ENCODE measurements around the gene TEX13D. TPM values are rescaled to one million over a fixed set of nuclear protein-coding genes. Genes with fewer than 3 reads are reported as not detected.

TEX13D gene
- total RNA-seq, 4 donors from 2014 or later, result not detected

- no peak for ATAC-seq
- in situ Hi-C loops (cut with MboI; ENCODE audit: low sequenced_read_pairs in 4 of 4), result no loop called here
- H3K27me3 ChIP-seq, result no peaks in the 10 kb centered on the region
- H3K27ac ChIP-seq, result no peak overlapping the region
- no peaks in the 10 kb centered on the region for H3K9me3 ChIP-seq
- H3K4me1 ChIP-seq, result no peaks in the 10 kb centered on the region
- H3K4me3 ChIP-seq, result no peak overlapping the region
- no peak for DNase-seq
- TF ChIP-seq, protein P1, sequence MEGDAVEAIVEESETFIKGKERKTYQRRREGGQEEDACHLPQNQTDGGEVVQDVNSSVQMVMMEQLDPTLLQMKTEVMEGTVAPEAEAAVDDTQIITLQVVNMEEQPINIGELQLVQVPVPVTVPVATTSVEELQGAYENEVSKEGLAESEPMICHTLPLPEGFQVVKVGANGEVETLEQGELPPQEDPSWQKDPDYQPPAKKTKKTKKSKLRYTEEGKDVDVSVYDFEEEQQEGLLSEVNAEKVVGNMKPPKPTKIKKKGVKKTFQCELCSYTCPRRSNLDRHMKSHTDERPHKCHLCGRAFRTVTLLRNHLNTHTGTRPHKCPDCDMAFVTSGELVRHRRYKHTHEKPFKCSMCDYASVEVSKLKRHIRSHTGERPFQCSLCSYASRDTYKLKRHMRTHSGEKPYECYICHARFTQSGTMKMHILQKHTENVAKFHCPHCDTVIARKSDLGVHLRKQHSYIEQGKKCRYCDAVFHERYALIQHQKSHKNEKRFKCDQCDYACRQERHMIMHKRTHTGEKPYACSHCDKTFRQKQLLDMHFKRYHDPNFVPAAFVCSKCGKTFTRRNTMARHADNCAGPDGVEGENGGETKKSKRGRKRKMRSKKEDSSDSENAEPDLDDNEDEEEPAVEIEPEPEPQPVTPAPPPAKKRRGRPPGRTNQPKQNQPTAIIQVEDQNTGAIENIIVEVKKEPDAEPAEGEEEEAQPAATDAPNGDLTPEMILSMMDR (IDR thresholded peaks at IDR 0.05 in 4 of 5, conservative IDR thresholded peaks at IDR 0.05 in 1 of 5), result no peak
- TF ChIP-seq POLR2A (IDR thresholded peaks at IDR 0.05), result no peak
- H3K36me3 ChIP-seq, result no peaks in the 10 kb centered on the region
- intact Hi-C loops (cut with DNase I; ENCODE audit: low total_unique reads), result no loop called here
These were observed 3.1 kb downstream of the TEX13D start for GRCh38 chrX:124335598-124335997.

DNA sequence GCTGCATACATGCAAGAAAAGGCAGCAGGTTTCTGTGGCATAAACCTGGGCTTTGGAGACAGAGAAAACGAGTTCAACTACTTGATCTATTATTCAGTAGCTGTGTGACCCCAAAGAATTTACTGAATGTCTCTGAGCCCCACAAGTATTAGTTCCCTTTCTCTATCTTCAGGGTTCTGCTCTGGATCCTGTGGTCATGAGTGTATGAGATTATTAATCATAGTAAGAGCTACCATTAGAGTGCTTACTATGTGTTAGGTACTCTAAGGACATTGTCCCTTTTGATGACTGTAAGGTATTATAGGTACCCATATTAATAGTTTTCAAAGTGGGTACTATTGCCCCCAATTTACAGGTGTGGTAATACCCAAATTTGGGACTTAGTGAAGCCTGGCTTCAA, 5.5 kb downstream of the TEX13D start:
- ATAC-seq (no peak), DNase-seq (no peak)
- no peak overlapping the region for H3K4me3 ChIP-seq
- no peaks in the 10 kb centered on the region for H3K4me1 ChIP-seq
- no peaks in the 10 kb centered on the region for H3K36me3 ChIP-seq
- TF ChIP-seq, protein P1 (IDR thresholded peaks at IDR 0.05 in 4 of 5, conservative IDR thresholded peaks at IDR 0.05 in 1 of 5), result no peak
- TF ChIP-seq POLR2A (IDR thresholded peaks at IDR 0.05), result no peak
- in situ Hi-C loops (cut with MboI; ENCODE audit: low sequenced_read_pairs in 4 of 4) (no loop called here), intact Hi-C loops (cut with DNase I; ENCODE audit: low total_unique reads) (no loop called here)
- no peaks in the 10 kb centered on the region for H3K9me3 ChIP-seq
- no peak overlapping the region for H3K27ac ChIP-seq
- no peaks in the 10 kb centered on the region for H3K27me3 ChIP-seq

DNA sequence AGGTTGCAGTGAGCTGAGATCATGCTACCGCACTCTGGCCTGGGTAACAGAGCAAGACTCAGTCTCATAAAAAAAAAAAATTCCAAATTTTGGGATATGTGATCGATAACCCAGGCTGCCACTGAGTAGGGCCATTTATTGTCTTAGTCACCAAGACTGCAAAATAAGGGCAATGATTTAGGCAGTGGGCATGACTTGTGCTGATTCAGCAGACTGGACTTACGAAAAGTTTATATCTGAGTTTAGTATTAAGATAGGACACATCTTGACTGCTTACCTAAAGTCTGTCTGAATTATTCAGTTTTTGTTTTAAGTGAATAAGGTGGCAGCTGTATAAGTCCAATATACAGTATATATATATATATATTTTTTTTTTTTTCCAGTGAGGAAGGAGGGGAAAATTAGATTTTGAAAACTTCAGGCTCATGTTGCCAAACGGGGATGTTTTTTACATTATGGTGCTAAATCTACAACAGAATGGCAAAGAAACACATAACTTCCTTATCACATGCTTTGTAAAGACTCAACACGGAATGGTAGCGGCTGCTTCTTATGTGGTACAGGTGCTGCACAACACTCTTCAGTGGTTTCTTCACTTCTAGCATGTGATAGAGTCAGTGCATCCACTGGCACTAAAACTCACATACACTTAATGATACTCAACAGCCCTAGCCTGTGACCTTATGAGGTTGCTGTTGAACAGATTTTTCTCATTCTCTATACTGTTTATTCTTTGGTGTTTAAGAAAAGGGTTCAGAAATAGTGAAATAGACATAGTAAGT, 6.5 kb downstream of the TEX13D start:
- no peak overlapping the region for H3K4me3 ChIP-seq
- intact Hi-C loops (cut with DNase I; ENCODE audit: low total_unique reads) (no loop called here), in situ Hi-C loops (cut with MboI; ENCODE audit: low sequenced_read_pairs in 4 of 4) (no loop called here)
- DNase-seq (no peak), ATAC-seq (no peak)
- no peaks in the 10 kb centered on the region for H3K4me1 ChIP-seq
- no peak for TF ChIP-seq POLR2A (IDR thresholded peaks at IDR 0.05)
- TF ChIP-seq, protein P1 (IDR thresholded peaks at IDR 0.05 in 4 of 5, conservative IDR thresholded peaks at IDR 0.05 in 1 of 5), result no peak
- no peaks in the 10 kb centered on the region for H3K36me3 ChIP-seq
- no peak overlapping the region for H3K27ac ChIP-seq
- no peaks in the 10 kb centered on the region for H3K27me3 ChIP-seq
- H3K9me3 ChIP-seq, result no peaks in the 10 kb centered on the region

- no peak overlapping the region for H3K27ac ChIP-seq
- no peaks in the 10 kb centered on the region for H3K36me3 ChIP-seq
- no peaks in the 10 kb centered on the region for H3K9me3 ChIP-seq
- intact Hi-C loops (cut with DNase I; ENCODE audit: low total_unique reads) (no loop called here), in situ Hi-C loops (cut with MboI; ENCODE audit: low sequenced_read_pairs in 4 of 4) (no loop called here)
- no peaks in the 10 kb centered on the region for H3K27me3 ChIP-seq
- ATAC-seq (no peak), DNase-seq (no peak)
- no peak for TF ChIP-seq POLR2A (IDR thresholded peaks at IDR 0.05)
- TF ChIP-seq, protein P1 (IDR thresholded peaks at IDR 0.05 in 4 of 5, conservative IDR thresholded peaks at IDR 0.05 in 1 of 5), result no peak
- H3K4me1 ChIP-seq, result no peaks in the 10 kb centered on the region
- H3K4me3 ChIP-seq, result no peak overlapping the region
These were observed 9.1 kb downstream of the TEX13D start for GRCh38 chrX:124341396-124342132.
